MCF 10A (cell line): ENCODE results near the gene URB2. TPM values are rescaled to one million over a fixed set of nuclear protein-coding genes. Genes with fewer than 3 reads are reported as not detected.

Experiments used
- BruUV-seq: library from RNA; stranded (reverse); fragments of 400-500 nt; replicated peaks from 2 replicates; lab custom pipeline; 2021; lab: Mats Ljungman, UMichigan
- CTCF ChIA-PET: fragments of 300-600 bp; sonication (Branson Sonifier 250); formaldehyde crosslinking; extraction: SDS; loops from one replicate; lab custom pipeline; 2021; ENCODE audit warnings: antibody characterized with exemption, inconsistent platforms; lab: Yijun Ruan, JAX
- POLR2A ChIA-PET: fragments of 300-600, 350-650 bp; sonication (Branson Sonifier 250); formaldehyde crosslinking; extraction: SDS; loops from one replicate; lab custom pipeline; 2020; ENCODE audit warnings: antibody characterized with exemption, inconsistent platforms; lab: Yijun Ruan, JAX
- DNase-seq: peaks from one replicate; pipeline ENCODE4 v3.0.0-alpha.2; 2018; ENCODE audit not compliant: unreplicated experiment
- H3K27ac Mint-ChIP-seq: one replicate; pipeline ENCODE4 v1.8.0; 2022; ENCODE audit warnings: mild to moderate bottlenecking, low read depth, mixed read lengths; ENCODE audit not compliant: unreplicated experiment
- H3K27me3 Mint-ChIP-seq: one replicate; pipeline ENCODE4 v1.8.0; 2022; ENCODE audit warnings: mixed read lengths; ENCODE audit not compliant: insufficient read depth, unreplicated experiment
- H3K36me3 Mint-ChIP-seq: one replicate; pipeline ENCODE4 v1.8.0; 2022; ENCODE audit warnings: mild to moderate bottlenecking, moderate library complexity, mixed read lengths; ENCODE audit not compliant: insufficient read depth, unreplicated experiment
- H3K4me1 Mint-ChIP-seq: one replicate; pipeline ENCODE4 v1.8.0; 2022; ENCODE audit warnings: mixed read lengths; ENCODE audit not compliant: insufficient read depth, unreplicated experiment
- H3K4me3 Mint-ChIP-seq: one replicate; pipeline ENCODE4 v1.8.0; 2022; ENCODE audit warnings: mild to moderate bottlenecking, moderate library complexity, mixed read lengths; ENCODE audit not compliant: unreplicated experiment
- H3K9me3 Mint-ChIP-seq: one replicate; pipeline ENCODE4 v1.8.0; 2022; ENCODE audit warnings: mixed read lengths; ENCODE audit not compliant: unreplicated experiment
- CTCF ChIP-seq: fragments of 200-600 bp; IDR thresholded peaks from one replicate; pipeline ENCODE4 v1.8.0; 2022; ENCODE audit warnings: antibody characterized with exemption, mild to moderate bottlenecking; ENCODE audit not compliant: unreplicated experiment
- intact Hi-C: fragments of 100-400 bp; cut with micrococcal nuclease; formaldehyde crosslinking; loops from 2 replicates; pipeline ENCODE4 v1.14.1; 2022
- total RNA-seq: library from RNA; stranded (reverse); gene quantifications from 2 replicates; pipeline ENCODE4 v1.2.3, GENCODE V29; 2022

The URB2 gene
- total RNA-seq, 1 experiment from 2014 or later = 35.5 TPM

GRCh38 chr1:229648406-229648805 is 22.4 kb downstream of the URB2 start:
- no peaks in the 10 kb centered on the region for H3K9me3 Mint-ChIP-seq
- POLR2A ChIA-PET = interaction anchor here (0.6 to 1.4 kb wide), 3 partner anchors 8 to 23 kb away, joined by 3 to 4 read pairs (median 4); no protein-coding TSS in a partner anchor
- no peaks in the 10 kb centered on the region for H3K27me3 Mint-ChIP-seq
- peaks cover 99% of the 10 kb centered on the region for H3K36me3 Mint-ChIP-seq
- no peak overlapping the region for H3K4me3 Mint-ChIP-seq
- H3K4me1 Mint-ChIP-seq = no peaks in the 10 kb centered on the region
- TF ChIP-seq CTCF = no peak
- no TSS peak for BruUV-seq
- intact Hi-C loops = no loop called here
- no peak for DNase-seq
- H3K27ac Mint-ChIP-seq = no peak overlapping the region
- CTCF ChIA-PET = interaction anchor here (0.6 to 1.9 kb wide), 5 partner anchors 9 to 663 kb away, joined by 3 to 15 read pairs (median 8); no protein-coding TSS in a partner anchor

GRCh38 chr1:229650045-229650444 is 24.0 kb downstream of the URB2 start:
- no peak for TF ChIP-seq CTCF
- Mint-ChIP-seq H3K27me3 (no peaks in the 10 kb centered on the region), H3K4me1 (no peaks in the 10 kb centered on the region), H3K27ac (no peak overlapping the region), H3K36me3 (peaks cover 99% of the 10 kb centered on the region), H3K4me3 (no peak overlapping the region), H3K9me3 (no peaks in the 10 kb centered on the region)
- DNase-seq = no peak
- BruUV-seq = no TSS peak
- ChIA-PET POLR2A (interaction anchor here (0.7 kb wide), 1 partner anchor 12 kb away, joined by 3 read pairs; no protein-coding TSS in a partner anchor), CTCF (interaction anchor here (0.8 to 3.0 kb wide), 5 partner anchors 11 to 568 kb away, joined by 3 to 29 read pairs (median 9); no protein-coding TSS in a partner anchor)
- intact Hi-C loops = no loop called here

- POLR2A ChIA-PET = interaction anchor here (0.8 to 1.2 kb wide), 2 partner anchors 25 to 415 kb away, joined by 3 read pairs; no protein-coding TSS in a partner anchor
- Mint-ChIP-seq H3K9me3 (no peaks in the 10 kb centered on the region), H3K4me3 (no peak overlapping the region), H3K4me1 (no peaks in the 10 kb centered on the region), H3K36me3 (peaks cover 99% of the 10 kb centered on the region), H3K27me3 (no peaks in the 10 kb centered on the region), H3K27ac (no peak overlapping the region)
- intact Hi-C loops = no loop called here
- no peak for TF ChIP-seq CTCF
- BruUV-seq = no TSS peak
- CTCF ChIA-PET = interaction anchor here (0.6 to 3.0 kb wide), 3 partner anchors 10 to 659 kb away, joined by 3 to 29 read pairs (median 5); no protein-coding TSS in a partner anchor
- no peak for DNase-seq
Measured at GRCh38 chr1:229651546-229651945, 25.5 kb downstream of the URB2 start.

- no peak overlapping the region for H3K4me3 Mint-ChIP-seq
- TF ChIP-seq CTCF = no peak
- no peaks in the 10 kb centered on the region for H3K27me3 Mint-ChIP-seq
- intact Hi-C loops = no loop called here
- no peaks in the 10 kb centered on the region for H3K9me3 Mint-ChIP-seq
- H3K27ac Mint-ChIP-seq = no peak overlapping the region
- no peaks in the 10 kb centered on the region for H3K4me1 Mint-ChIP-seq
- H3K36me3 Mint-ChIP-seq = peaks cover 99% of the 10 kb centered on the region
- BruUV-seq = no TSS peak
- ChIA-PET CTCF (no interaction called here), POLR2A (interaction anchor here (0.7 kb wide), 2 partner anchors 42 to 364 kb away, joined by 3 read pairs; no protein-coding TSS in a partner anchor)
- DNase-seq = no peak
Measured at GRCh38 chr1:229653420-229653819, 27.4 kb downstream of the URB2 start.
